RWPE1 (cell line): ENCODE results near the gene NOD2.
A peak's percentile ranks its signal among the peaks of the same experiment; 100 is the strongest.

Experiments used
- CTCF ChIA-PET: fragments of 350-600 bp; sonication (Branson Sonifier 250); formaldehyde crosslinking; extraction: SDS; loops from one replicate; lab custom pipeline; 2021; lab: Yijun Ruan, JAX
- POLR2A ChIA-PET: fragments of 400-600 bp; formaldehyde crosslinking; extraction: SDS; loops from one replicate; lab custom pipeline; 2020; ENCODE audit warnings: antibody characterized with exemption; ENCODE audit not compliant: low non-redundant PET; lab: Yijun Ruan, JAX
- DNase-seq: peaks from one replicate; pipeline ENCODE4 v3.0.0; 2012; ENCODE audit warnings: low spot score
- H3K27ac ChIP-seq: fragments of 450-650 bp; 2 replicates; pipeline ENCODE4 v1.5.1; 2017
- CTCF ChIP-seq: fragments of 450-650 bp; conservative IDR thresholded peaks from 2 replicates; pipeline ENCODE4 v1.5.1; 2017; ENCODE audit warnings: low read depth, mild to moderate bottlenecking

NOD2 gene

GRCh38 chr16:50696126-50696525 is 2.7 kb downstream of the NOD2 start:
- peak overlapping the region; percentile 80 for H3K27ac ChIP-seq
- CTCF ChIA-PET, result interaction anchor here (1.1 kb wide), 1 partner anchor 30 kb away, joined by 4 read pairs; no protein-coding TSS in a partner anchor

DNA sequence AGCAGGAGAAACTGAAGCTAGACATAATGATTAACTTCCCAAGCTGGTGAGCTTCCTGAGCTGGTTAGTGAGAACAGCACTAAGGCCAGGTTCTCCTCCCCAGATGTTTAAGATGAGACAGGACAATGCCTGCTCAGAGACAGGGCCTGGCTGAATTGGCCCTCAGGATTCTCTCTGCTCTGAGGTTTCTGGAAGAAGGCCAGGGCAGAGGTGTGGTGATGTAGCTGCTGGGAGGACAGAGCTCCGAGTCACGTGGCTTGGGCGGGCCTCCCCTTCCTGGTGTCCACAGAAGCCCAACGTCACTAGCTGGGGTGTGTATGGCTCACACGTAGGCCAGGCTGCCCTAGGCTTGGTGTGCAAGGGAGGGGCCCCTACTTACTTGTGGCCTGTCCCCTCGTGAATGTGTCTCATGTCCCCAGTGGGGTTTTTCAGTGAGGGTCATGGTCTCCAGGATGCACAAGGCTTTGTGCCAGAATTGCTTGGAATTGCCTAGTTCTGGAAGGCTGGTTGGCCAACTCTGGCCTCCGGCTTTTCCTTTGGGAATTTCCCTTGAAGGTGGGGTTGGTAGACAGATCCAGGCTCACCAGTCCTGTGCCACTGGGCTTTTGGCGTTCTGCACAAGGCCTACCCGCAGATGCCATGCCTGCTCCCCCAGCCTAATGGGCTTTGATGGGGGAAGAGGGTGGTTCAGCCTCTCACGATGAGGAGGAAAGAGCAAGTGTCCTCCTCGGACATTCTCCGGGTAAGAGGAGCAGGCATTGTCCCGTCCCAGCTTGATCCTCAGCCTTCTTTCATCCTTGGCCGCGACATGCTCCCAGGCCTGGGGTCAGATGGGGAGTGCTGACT is 3.4 kb downstream of the NOD2 start:
- no peak for TF ChIP-seq CTCF
- H3K27ac ChIP-seq, result peak overlapping the region; percentile 80
- ChIA-PET POLR2A (no interaction called here), CTCF (interaction anchor here (1.1 kb wide), 1 partner anchor 31 kb away, joined by 4 read pairs; no protein-coding TSS in a partner anchor)
- peak; percentile 79 for DNase-seq

More at GRCh38 chr16:50696126-50696525, 2.7 kb downstream of the NOD2 start:
- TF ChIP-seq CTCF, result no peak
- DNase-seq, result no peak
- POLR2A ChIA-PET, result no interaction called here

GRCh38 chr16:50697421-50697715 is 4.0 kb downstream of the NOD2 start:
- H3K27ac ChIP-seq, result peak overlapping the region; percentile 80
- CTCF ChIA-PET, result no interaction called here
- POLR2A ChIA-PET, result no interaction called here

DNA sequence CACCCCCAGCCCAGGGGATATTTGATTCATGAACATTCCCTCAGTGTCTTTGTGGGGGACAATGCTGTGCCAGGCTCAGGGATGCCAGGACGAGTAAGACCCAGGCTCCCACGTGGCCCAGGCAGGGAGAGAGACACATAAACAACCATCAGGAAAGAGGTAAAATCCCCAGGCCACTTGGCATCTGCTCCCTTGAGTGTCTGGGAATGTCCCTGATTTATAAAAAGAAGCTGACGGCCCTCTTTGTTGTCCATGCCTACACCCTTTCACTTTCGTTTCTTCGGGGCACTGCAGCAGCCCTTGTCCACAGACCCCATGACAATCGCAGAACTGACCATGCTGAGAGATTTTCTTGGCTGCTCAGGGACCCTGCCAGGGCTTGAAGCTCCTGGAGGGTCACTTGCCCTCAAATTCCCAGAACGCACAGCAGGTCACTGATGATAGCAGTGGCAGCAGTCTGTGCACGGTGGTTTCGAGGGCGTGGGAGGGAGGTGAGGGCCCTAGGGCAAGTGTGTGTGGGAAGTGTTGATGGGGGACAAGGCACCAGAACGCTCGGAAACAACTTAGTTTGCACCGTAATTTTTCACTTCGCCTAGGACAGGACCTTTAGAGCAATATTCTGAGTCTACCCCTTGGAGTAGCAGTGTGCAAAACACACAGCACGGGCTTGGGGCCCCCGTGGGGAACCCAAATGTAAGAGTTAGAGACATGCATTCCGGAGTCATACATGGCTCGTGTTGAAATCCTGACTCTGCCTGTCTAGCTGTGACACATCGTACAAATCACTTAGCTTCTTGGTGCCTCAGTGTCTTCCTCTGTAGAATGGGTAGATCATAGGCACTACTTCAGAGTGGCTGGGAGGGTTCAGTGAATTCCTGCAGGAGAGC is 4.7 kb downstream of the NOD2 start:
- POLR2A ChIA-PET, result no interaction called here

More at GRCh38 chr16:50697421-50697715, 4.0 kb downstream of the NOD2 start:
- no peak for TF ChIP-seq CTCF
- DNase-seq, result no peak

DNA sequence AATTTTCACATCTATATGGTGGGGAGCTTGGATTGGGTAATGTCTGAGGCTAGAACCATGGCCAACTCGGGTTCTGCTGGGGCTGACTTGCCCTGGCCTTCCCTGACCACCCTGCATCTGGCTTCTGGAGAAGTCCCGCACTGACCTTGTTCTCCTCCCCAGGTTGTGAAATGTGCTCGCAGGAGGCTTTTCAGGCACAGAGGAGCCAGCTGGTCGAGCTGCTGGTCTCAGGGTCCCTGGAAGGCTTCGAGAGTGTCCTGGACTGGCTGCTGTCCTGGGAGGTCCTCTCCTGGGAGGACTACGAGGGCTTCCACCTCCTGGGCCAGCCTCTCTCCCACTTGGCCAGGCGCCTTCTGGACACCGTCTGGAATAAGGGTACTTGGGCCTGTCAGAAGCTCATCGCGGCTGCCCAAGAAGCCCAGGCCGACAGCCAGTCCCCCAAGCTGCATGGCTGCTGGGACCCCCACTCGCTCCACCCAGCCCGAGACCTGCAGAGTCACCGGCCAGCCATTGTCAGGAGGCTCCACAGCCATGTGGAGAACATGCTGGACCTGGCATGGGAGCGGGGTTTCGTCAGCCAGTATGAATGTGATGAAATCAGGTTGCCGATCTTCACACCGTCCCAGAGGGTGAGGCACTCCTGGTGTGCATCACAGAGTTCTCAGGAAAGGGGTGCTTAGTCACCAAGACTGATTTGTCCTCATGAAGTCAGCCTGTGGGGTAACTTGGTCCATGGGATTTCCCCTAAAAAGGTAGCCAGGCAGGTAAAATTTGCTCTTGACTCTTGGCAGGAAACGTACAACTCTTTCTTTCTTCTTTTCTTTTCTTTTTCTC is 6.1 kb downstream of the NOD2 start:
- peak; percentile 76 for DNase-seq
- POLR2A ChIA-PET, result no interaction called here
- CTCF ChIA-PET, result no interaction called here
- no peak for TF ChIP-seq CTCF
- peak overlapping the region; percentile 69 for H3K27ac ChIP-seq

More for the DNA sequence above, 4.7 kb downstream of the NOD2 start:
- no peak for DNase-seq
- TF ChIP-seq CTCF, result no peak
- CTCF ChIA-PET, result no interaction called here
- peak overlapping the region; percentile 80 for H3K27ac ChIP-seq
